OCI-LY1 (cell line): ENCODE results near the gene PAPOLB.

ENCODE experiments used
- EZH2 ChIP-seq: fragments of 200-600 bp; sonication (generic), shearing (Covaris generic); IDR thresholded peaks from 2 replicates; pipeline ENCODE4 v1.8.0; 2017; ENCODE audit warnings: borderline replicate concordance, mixed run types, mild to moderate bottlenecking, antibody characterized with exemption, low read length, moderate library complexity, mixed read lengths
- TF ChIP-seq, protein P1 (sequence below): fragments of 200-600 bp; sonication (generic), shearing (Covaris generic); IDR thresholded peaks from 2 replicates; pipeline ENCODE4 v1.5.1; 2017; ENCODE audit warnings: mild to moderate bottlenecking, antibody characterized with exemption, low read length, moderate library complexity, mixed read lengths

DNA sequence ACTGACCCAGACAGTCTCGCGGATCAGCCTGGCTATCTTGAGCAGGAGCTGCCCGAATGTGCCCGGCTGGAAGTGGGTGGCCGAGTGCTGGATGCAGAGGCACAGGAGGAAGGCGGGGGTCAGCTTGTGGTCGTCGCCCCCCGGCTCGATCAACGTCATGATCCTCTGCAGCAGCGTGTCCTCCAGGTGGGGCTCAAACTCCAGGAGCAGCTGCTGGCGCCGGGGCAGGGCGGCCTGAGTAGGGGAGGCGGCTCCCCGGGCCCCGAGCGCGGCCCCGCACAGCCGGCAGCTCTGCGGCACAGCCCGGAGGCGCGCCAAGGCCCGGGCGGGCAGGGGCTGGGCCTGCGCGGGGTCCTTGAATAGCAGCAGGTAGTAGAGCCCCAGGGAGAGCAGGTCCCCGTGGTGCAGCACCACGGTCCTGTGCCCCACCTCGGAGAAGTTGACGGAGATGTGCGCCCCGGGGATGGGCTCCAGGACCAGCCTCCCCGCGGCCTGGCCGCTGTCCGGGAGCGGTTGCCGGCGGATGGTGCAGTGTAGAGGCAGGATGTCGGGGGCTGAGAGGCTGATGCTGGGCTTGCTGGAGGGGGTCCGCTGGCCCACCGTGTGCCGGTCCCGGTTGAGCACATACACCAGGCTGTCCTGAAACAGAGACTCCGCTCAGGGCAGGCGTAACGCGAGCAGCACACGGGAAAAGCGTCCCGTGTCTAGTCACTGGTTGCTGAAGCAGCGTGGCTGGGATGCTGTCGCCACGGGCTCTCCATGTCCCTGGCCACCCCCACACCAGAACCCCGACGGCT lies 27.0 kb downstream of the PAPOLB start:
- TF ChIP-seq, protein P1, sequence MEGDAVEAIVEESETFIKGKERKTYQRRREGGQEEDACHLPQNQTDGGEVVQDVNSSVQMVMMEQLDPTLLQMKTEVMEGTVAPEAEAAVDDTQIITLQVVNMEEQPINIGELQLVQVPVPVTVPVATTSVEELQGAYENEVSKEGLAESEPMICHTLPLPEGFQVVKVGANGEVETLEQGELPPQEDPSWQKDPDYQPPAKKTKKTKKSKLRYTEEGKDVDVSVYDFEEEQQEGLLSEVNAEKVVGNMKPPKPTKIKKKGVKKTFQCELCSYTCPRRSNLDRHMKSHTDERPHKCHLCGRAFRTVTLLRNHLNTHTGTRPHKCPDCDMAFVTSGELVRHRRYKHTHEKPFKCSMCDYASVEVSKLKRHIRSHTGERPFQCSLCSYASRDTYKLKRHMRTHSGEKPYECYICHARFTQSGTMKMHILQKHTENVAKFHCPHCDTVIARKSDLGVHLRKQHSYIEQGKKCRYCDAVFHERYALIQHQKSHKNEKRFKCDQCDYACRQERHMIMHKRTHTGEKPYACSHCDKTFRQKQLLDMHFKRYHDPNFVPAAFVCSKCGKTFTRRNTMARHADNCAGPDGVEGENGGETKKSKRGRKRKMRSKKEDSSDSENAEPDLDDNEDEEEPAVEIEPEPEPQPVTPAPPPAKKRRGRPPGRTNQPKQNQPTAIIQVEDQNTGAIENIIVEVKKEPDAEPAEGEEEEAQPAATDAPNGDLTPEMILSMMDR = no peak
- no peak for TF ChIP-seq EZH2
